GM23338 (cell line): ENCODE results near the gene CHD5. TPM values are rescaled to one million over a fixed set of nuclear protein-coding genes. Genes with fewer than 3 reads are reported as not detected.

Source experiments
- ATAC-seq: fragments of 200-7000 bp; cut with Tn5 transposase; 3 replicates; pipeline ENCODE4 v1.9.1; 2020
- DNase-seq: peaks from one replicate; pipeline ENCODE4 v3.0.0-alpha.2; 2015; ENCODE audit warnings: low spot score
- H2AFZ ChIP-seq: fragments of 200-600 bp; sonication (generic); 2 replicates; pipeline ENCODE4 v1.8.0; 2016; ENCODE audit warnings: antibody characterized with exemption, mild to moderate bottlenecking, moderate library complexity
- H3F3A ChIP-seq: fragments of 200-600 bp; sonication (generic); replicated peaks from 2 replicates; pipeline ENCODE4 v1.8.0; 2017; ENCODE audit warnings: antibody characterized with exemption, mixed run types, low read depth
- H3K27ac ChIP-seq: fragments of 200-600 bp; sonication (generic); 2 replicates; pipeline ENCODE4 v1.6.1; 2016; ENCODE audit warnings: low read depth
- H3K27me3 ChIP-seq: fragments of 200-600 bp; sonication (generic); 2 replicates; pipeline ENCODE4 v1.8.0; 2016; ENCODE audit warnings: mild to moderate bottlenecking, mixed run types, moderate library complexity; ENCODE audit not compliant: insufficient read depth
- H3K36me3 ChIP-seq: fragments of 200-600 bp; sonication (generic); 2 replicates; pipeline ENCODE4 v1.8.0; 2016; ENCODE audit warnings: mild to moderate bottlenecking; ENCODE audit not compliant: insufficient read depth
- H3K4me1 ChIP-seq: fragments of 200-600 bp; sonication (generic); 2 replicates; pipeline ENCODE4 v1.8.0; 2016; ENCODE audit warnings: mild to moderate bottlenecking, moderate library complexity; ENCODE audit not compliant: insufficient read depth
- H3K4me2 ChIP-seq: fragments of 200-600 bp; sonication (generic); 2 replicates; pipeline ENCODE4 v1.7.1; 2017; ENCODE audit warnings: mixed run types
- H3K4me3 ChIP-seq: fragments of 200-600 bp; sonication (generic); 2 replicates; pipeline ENCODE4 v1.6.1; 2016; ENCODE audit warnings: mixed run types
- H3K79me2 ChIP-seq: fragments of 200-600 bp; sonication (generic); replicated peaks from 2 replicates; pipeline ENCODE4 v1.8.0; 2017; ENCODE audit warnings: mild to moderate bottlenecking; ENCODE audit not compliant: insufficient read depth
- H3K9me2 ChIP-seq: fragments of 200-600 bp; sonication (generic); 2 replicates; pipeline ENCODE4 v1.8.0; 2017; ENCODE audit not compliant: insufficient read depth
- H4K20me1 ChIP-seq: fragments of 200-600 bp; sonication (generic); replicated peaks from 2 replicates; pipeline ENCODE4 v1.8.0; 2017; ENCODE audit warnings: mild to moderate bottlenecking; ENCODE audit not compliant: insufficient read depth
- H3K27ac Mint-ChIP-seq: 2 replicates; pipeline ENCODE4 v1.8.0; 2020; ENCODE audit warnings: inconsistent platforms, mild to moderate bottlenecking, moderate library complexity, mixed read lengths
- H3K27me3 Mint-ChIP-seq: 3 replicates; pipeline ENCODE4 v1.8.0; 2022; ENCODE audit warnings: low read depth, mild to moderate bottlenecking, moderate library complexity, mixed read lengths, inconsistent platforms; ENCODE audit not compliant: insufficient read depth, poor library complexity
- H3K36me3 Mint-ChIP-seq: 3 replicates; pipeline ENCODE4 v1.8.0; 2021; ENCODE audit warnings: low read depth, mild to moderate bottlenecking, inconsistent platforms, moderate library complexity, mixed read lengths
- H3K4me1 Mint-ChIP-seq: 3 replicates; pipeline ENCODE4 v1.8.0; 2020; ENCODE audit warnings: mild to moderate bottlenecking, inconsistent platforms, mixed read lengths
- H3K4me3 Mint-ChIP-seq: 3 replicates; pipeline ENCODE4 v1.8.0; 2021; ENCODE audit warnings: moderate library complexity, mild to moderate bottlenecking, inconsistent platforms, mixed read lengths
- H3K9me3 Mint-ChIP-seq: 3 replicates; pipeline ENCODE4 v1.8.0; 2020; ENCODE audit warnings: moderate library complexity, mild to moderate bottlenecking, inconsistent platforms, mixed read lengths
- CREB1 ChIP-seq: fragments of 250-450 bp; sonication (Bioruptor Pico); IDR thresholded peaks from 2 replicates; pipeline ENCODE4 v1.5.0; 2020; ENCODE audit warnings: low read depth, mild to moderate bottlenecking, moderate library complexity
- ETS1 ChIP-seq: IDR thresholded peaks from 2 replicates; pipeline ENCODE4 v1.6.1; 2016; ENCODE audit warnings: antibody characterized with exemption
- EZH2 ChIP-seq: fragments of 200-600 bp; sonication (generic); IDR thresholded peaks from one replicate; pipeline ENCODE4 v1.8.0; 2017; ENCODE audit warnings: antibody characterized with exemption, mild to moderate bottlenecking, low read depth; ENCODE audit not compliant: unreplicated experiment
- EZH2phosphoT487 ChIP-seq: fragments of 200-600 bp; sonication (generic); IDR thresholded peaks from one replicate; pipeline ENCODE4 v1.8.1; 2018; ENCODE audit warnings: antibody characterized with exemption; ENCODE audit not compliant: unreplicated experiment
- JUNB ChIP-seq: IDR thresholded peaks from one replicate; pipeline ENCODE4 v1.6.1; 2016; ENCODE audit warnings: antibody characterized with exemption; ENCODE audit not compliant: unreplicated experiment
- POLR2AphosphoS5 ChIP-seq: IDR thresholded peaks from 2 replicates; pipeline ENCODE4 v1.6.1; 2016; ENCODE audit warnings: antibody characterized with exemption, low read depth
- STAT1 ChIP-seq: IDR thresholded peaks from one replicate; pipeline ENCODE4 v1.6.1; 2016; ENCODE audit warnings: antibody characterized with exemption; ENCODE audit not compliant: unreplicated experiment
- ZNF114 ChIP-seq: fragments of 250-450 bp; sonication (Bioruptor Pico); IDR thresholded peaks from 2 replicates; pipeline ENCODE4 v1.5.0; 2020; ENCODE audit warnings: mild to moderate bottlenecking, moderate library complexity
- ZNF331 ChIP-seq: fragments of 250-450 bp; sonication (Bioruptor Pico); IDR thresholded peaks from 2 replicates; pipeline ENCODE4 v1.5.0; 2020; ENCODE audit warnings: low read depth, mild to moderate bottlenecking, moderate library complexity
- polyA plus RNA-seq: library from polyadenylated mRNA; unstranded; fragments of >200 nt; fragmentation: Nextera tagmentation; extraction: Ambion mirVana; gene quantifications from 2 replicates; pipeline ENCODE4 v1.2.1, GENCODE V29; 2016
- total RNA-seq: library from RNA; depleted of rRNA; stranded (reverse); fragments of >200 nt; shearing (Covaris generic); gene quantifications from 2 replicates; pipeline ENCODE4 v1.2.3, GENCODE V29; 2014
- TF ChIP-seq, protein P1 (sequence below), 2 experiments: fragments of 200-600 bp in 1 of 2; sonication (generic) in 1 of 2; conservative IDR thresholded peaks; 2 replicates each; pipeline versions ENCODE4 v1.5.1 to v1.6.1; 2016 to 2017; ENCODE audit warnings: antibody characterized with exemption in 2 of 2, low read depth in 2 of 2, mild to moderate bottlenecking in 2 of 2, moderate library complexity in 1 of 2
- TF ChIP-seq, protein P2 (sequence below): fragments of 250-450 bp; sonication (Bioruptor Pico); IDR thresholded peaks from 2 replicates; pipeline ENCODE4 v1.5.0; 2020; ENCODE audit warnings: mild to moderate bottlenecking, moderate library complexity

Gene CHD5
- total and polyA plus RNA-seq, 2 experiments from 2014 or later = 0.32 to 1.0 TPM

GRCh38 chr1:6221210-6221784 is 41.2 kb upstream of the CHD5 start (continued):
- TF ChIP-seq STAT1 = no peak
- TF ChIP-seq EZH2 = no peak
- TF ChIP-seq, protein P1, sequence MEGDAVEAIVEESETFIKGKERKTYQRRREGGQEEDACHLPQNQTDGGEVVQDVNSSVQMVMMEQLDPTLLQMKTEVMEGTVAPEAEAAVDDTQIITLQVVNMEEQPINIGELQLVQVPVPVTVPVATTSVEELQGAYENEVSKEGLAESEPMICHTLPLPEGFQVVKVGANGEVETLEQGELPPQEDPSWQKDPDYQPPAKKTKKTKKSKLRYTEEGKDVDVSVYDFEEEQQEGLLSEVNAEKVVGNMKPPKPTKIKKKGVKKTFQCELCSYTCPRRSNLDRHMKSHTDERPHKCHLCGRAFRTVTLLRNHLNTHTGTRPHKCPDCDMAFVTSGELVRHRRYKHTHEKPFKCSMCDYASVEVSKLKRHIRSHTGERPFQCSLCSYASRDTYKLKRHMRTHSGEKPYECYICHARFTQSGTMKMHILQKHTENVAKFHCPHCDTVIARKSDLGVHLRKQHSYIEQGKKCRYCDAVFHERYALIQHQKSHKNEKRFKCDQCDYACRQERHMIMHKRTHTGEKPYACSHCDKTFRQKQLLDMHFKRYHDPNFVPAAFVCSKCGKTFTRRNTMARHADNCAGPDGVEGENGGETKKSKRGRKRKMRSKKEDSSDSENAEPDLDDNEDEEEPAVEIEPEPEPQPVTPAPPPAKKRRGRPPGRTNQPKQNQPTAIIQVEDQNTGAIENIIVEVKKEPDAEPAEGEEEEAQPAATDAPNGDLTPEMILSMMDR (conservative IDR thresholded peaks at IDR 0.05; ENCODE audit: low read depth in 2 of 2) = no peak

- Histone ChIP-seq H3K27ac (no peak overlapping the region), H3K4me3 (no peak overlapping the region), H3K79me2 (no peaks in the 10 kb centered on the region), H4K20me1 (peaks cover 9% of the 10 kb centered on the region; the same call in 1 of the 2 replicates), H3K4me2 (no peak overlapping the region), H3F3A (peaks cover 12% of the 10 kb centered on the region; the same call in 1 of the 2 replicates), H3K9me2 (no peaks in the 10 kb centered on the region), H3K36me3 (peaks cover 13% of the 10 kb centered on the region), H2AFZ (no peak overlapping the region), H3K4me1 (no peaks in the 10 kb centered on the region), H3K27me3 (no peaks in the 10 kb centered on the region)
- H3K4me3 Mint-ChIP-seq = no peak overlapping the region
- no peak for ATAC-seq
- H3K4me1 Mint-ChIP-seq = peaks cover 2% of the 10 kb centered on the region; the same call in 1 of the 3 replicates
- no peak for DNase-seq
- TF ChIP-seq POLR2AphosphoS5 = no peak
- TF ChIP-seq ETS1 = no peak
- no peak for TF ChIP-seq EZH2phosphoT487
- TF ChIP-seq, protein P2, sequence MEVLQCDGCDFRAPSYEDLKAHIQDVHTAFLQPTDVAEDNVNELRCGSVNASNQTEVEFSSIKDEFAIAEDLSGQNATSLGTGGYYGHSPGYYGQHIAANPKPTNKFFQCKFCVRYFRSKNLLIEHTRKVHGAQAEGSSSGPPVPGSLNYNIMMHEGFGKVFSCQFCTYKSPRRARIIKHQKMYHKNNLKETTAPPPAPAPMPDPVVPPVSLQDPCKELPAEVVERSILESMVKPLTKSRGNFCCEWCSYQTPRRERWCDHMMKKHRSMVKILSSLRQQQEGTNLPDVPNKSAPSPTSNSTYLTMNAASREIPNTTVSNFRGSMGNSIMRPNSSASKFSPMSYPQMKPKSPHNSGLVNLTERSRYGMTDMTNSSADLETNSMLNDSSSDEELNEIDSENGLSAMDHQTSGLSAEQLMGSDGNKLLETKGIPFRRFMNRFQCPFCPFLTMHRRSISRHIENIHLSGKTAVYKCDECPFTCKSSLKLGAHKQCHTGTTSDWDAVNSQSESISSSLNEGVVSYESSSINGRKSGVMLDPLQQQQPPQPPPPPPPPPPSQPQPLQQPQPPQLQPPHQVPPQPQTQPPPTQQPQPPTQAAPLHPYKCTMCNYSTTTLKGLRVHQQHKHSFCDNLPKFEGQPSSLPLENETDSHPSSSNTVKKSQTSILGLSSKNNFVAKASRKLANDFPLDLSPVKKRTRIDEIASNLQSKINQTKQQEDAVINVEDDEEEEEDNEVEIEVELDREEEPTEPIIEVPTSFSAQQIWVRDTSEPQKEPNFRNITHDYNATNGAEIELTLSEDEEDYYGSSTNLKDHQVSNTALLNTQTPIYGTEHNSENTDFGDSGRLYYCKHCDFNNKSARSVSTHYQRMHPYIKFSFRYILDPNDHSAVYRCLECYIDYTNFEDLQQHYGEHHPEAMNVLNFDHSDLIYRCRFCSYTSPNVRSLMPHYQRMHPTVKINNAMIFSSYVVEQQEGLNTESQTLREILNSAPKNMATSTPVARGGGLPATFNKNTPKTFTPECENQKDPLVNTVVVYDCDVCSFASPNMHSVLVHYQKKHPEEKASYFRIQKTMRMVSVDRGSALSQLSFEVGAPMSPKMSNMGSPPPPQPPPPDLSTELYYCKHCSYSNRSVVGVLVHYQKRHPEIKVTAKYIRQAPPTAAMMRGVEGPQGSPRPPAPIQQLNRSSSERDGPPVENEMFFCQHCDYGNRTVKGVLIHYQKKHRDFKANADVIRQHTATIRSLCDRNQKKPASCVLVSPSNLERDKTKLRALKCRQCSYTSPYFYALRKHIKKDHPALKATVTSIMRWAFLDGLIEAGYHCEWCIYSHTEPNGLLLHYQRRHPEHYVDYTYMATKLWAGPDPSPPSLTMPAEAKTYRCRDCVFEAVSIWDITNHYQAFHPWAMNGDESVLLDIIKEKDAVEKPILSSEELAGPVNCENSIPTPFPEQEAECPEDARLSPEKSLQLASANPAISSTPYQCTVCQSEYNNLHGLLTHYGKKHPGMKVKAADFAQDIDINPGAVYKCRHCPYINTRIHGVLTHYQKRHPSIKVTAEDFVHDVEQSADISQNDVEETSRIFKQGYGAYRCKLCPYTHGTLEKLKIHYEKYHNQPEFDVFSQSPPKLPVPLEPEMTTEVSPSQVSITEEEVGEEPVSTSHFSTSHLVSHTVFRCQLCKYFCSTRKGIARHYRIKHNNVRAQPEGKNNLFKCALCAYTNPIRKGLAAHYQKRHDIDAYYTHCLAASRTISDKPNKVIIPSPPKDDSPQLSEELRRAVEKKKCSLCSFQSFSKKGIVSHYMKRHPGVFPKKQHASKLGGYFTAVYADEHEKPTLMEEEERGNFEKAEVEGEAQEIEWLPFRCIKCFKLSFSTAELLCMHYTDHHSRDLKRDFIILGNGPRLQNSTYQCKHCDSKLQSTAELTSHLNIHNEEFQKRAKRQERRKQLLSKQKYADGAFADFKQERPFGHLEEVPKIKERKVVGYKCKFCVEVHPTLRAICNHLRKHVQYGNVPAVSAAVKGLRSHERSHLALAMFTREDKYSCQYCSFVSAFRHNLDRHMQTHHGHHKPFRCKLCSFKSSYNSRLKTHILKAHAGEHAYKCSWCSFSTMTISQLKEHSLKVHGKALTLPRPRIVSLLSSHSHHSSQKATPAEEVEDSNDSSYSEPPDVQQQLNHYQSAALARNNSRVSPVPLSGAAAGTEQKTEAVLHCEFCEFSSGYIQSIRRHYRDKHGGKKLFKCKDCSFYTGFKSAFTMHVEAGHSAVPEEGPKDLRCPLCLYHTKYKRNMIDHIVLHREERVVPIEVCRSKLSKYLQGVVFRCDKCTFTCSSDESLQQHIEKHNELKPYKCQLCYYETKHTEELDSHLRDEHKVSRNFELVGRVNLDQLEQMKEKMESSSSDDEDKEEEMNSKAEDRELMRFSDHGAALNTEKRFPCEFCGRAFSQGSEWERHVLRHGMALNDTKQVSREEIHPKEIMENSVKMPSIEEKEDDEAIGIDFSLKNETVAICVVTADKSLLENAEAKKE = no peak
- TF ChIP-seq ZNF114 (CRISPR knock-in tag) = no peak
- TF ChIP-seq STAT1 = no peak
- TF ChIP-seq JUNB = no peak
- TF ChIP-seq, protein P1 (conservative IDR thresholded peaks at IDR 0.05; ENCODE audit: low read depth in 2 of 2) = no peak
- no peak for TF ChIP-seq CREB1 (CRISPR knock-in tag)
- TF ChIP-seq ZNF331 (CRISPR knock-in tag) = no peak
- no peak overlapping the region for H3K27ac Mint-ChIP-seq
- peaks cover 37% of the 10 kb centered on the region for H3K36me3 Mint-ChIP-seq
- H3K9me3 Mint-ChIP-seq = no peaks in the 10 kb centered on the region; the same call in 2 of the 3 replicates
- H3K27me3 Mint-ChIP-seq = peaks cover 16% of the 10 kb centered on the region
These were observed 40.1 kb upstream of the CHD5 start for GRCh38 chr1:6220236-6220635.
